HCT116 (cell line): Measurements from ENCODE around the gene ANKRD29. TPM values are rescaled to one million over a fixed set of nuclear protein-coding genes. Genes with fewer than 3 reads are reported as not detected.

Experiments
- ATAC-seq: fragments of 200-7000 bp; cut with Tn5 transposase; 2 replicates; pipeline ENCODE4 v1.9.1; 2020; ENCODE audit warnings: mild to moderate bottlenecking, moderate library complexity
- BruUV-seq: library from RNA; stranded (reverse); fragments of 400-500 nt; replicated peaks from 2 replicates; lab custom pipeline; 2021; lab: Mats Ljungman, UMichigan
- CTCF ChIA-PET: fragments of 300-600 bp; sonication (Branson Sonifier 250); formaldehyde crosslinking; loops from one replicate; lab custom pipeline; 2021; ENCODE audit warnings: antibody characterized with exemption; lab: Charles Lee
- POLR2A ChIA-PET: fragments of 300-600, 350-600 bp; sonication (Branson Sonifier 250); formaldehyde crosslinking; loops from one replicate; lab custom pipeline; 2021; ENCODE audit warnings: antibody characterized with exemption; lab: Charles Lee
- RAD21 ChIA-PET, 2 experiments: fragments of 300-600 bp; sonication (Branson Sonifier 250); formaldehyde crosslinking; loops; one replicate each; lab custom pipeline; 2023; ENCODE audit warnings: low total read pairs in 2 of 2; ENCODE audit not compliant: uncharacterized antibody in 2 of 2, unreplicated experiment in 2 of 2, low non-redundant PET in 1 of 2; lab: Charles Lee
- DNase-seq: peaks from one replicate; pipeline ENCODE4 v3.0.0-alpha.2; 2010; ENCODE audit warnings: low read depth, low spot score
- H2AFZ ChIP-seq: fragments of 200-600 bp; shearing (Covaris generic), sonication (generic); 2 replicates; pipeline ENCODE4 v1.6.1; 2017; ENCODE audit warnings: low read depth, mixed run types, mixed read lengths, antibody characterized with exemption, low read length; ENCODE audit not compliant: poor library complexity, severe bottlenecking
- H3K27ac ChIP-seq: 2 replicates; pipeline ENCODE4 v1.5.1; 2012; ENCODE audit warnings: low read depth, low read length
- H3K27me3 ChIP-seq: fragments of 200-600 bp; sonication (generic); 2 replicates; pipeline ENCODE4 v1.6.1; 2016; ENCODE audit warnings: mixed run types, low read length, mixed read lengths; ENCODE audit not compliant: insufficient read depth
- H3K36me3 ChIP-seq, 2 experiments: fragments of 200-500 bp in 1 of 2; fragments of 200-600 bp in 1 of 2; sonication (Bioruptor generic) in 1 of 2; sonication (generic) in 1 of 2; 2 replicates each; pipeline versions ENCODE4 v1.5.1 to v1.6.1; 2014 to 2016; ENCODE audit warnings: low read length in 2 of 2, inconsistent platforms in 1 of 2, mixed read lengths in 1 of 2, mixed run types in 1 of 2; ENCODE audit not compliant: insufficient read depth in 2 of 2, control insufficient read depth in 1 of 2
- H3K4me1 ChIP-seq, 2 experiments: fragments of 200-600 bp in 1 of 2; sonication (generic) in 1 of 2; 2 replicates each; pipeline versions ENCODE4 v1.5.1 to v1.6.1; 2012 to 2017; ENCODE audit warnings: low read length in 2 of 2, inconsistent platforms in 1 of 2, mild to moderate bottlenecking in 1 of 2, mixed read lengths in 1 of 2, mixed run types in 1 of 2, moderate library complexity in 1 of 2; ENCODE audit not compliant: insufficient read depth in 2 of 2, control insufficient read depth in 1 of 2
- H3K4me2 ChIP-seq: fragments of 200-600 bp; sonication (generic); 2 replicates; pipeline ENCODE4 v1.6.1; 2017; ENCODE audit warnings: mixed run types, low read length, mixed read lengths
- H3K4me3 ChIP-seq, 2 experiments: fragments of 200-600 bp in 1 of 2; sonication (generic) in 1 of 2; replicated peaks in 1 of 2; 2 replicates each; pipeline ENCODE4 v1.5.1; 2011 to 2016; ENCODE audit warnings: low read length in 2 of 2, control low read depth in 1 of 2, low read depth in 1 of 2, mild to moderate bottlenecking in 1 of 2, mixed read lengths in 1 of 2, mixed run types in 1 of 2
- H3K79me2 ChIP-seq: fragments of 200-600 bp; sonication (generic); 2 replicates; pipeline ENCODE4 v1.6.1; 2017; ENCODE audit warnings: mild to moderate bottlenecking, mixed run types, low read length, moderate library complexity, mixed read lengths; ENCODE audit not compliant: insufficient read depth
- H3K9ac ChIP-seq: fragments of 200-600 bp; sonication (generic); 2 replicates; pipeline ENCODE4 v1.6.1; 2016; ENCODE audit warnings: low read length, mixed read lengths
- H3K9me2 ChIP-seq: fragments of 200-600 bp; sonication (generic), shearing (Covaris generic); 2 replicates; pipeline ENCODE4 v1.6.1; 2017; ENCODE audit warnings: mixed run types, mild to moderate bottlenecking, moderate library complexity; ENCODE audit not compliant: insufficient read depth
- H3K9me3 ChIP-seq, 2 experiments: fragments of 200-500 bp in 1 of 2; fragments of 200-600 bp in 1 of 2; sonication (Bioruptor generic) in 1 of 2; sonication (generic) in 1 of 2; 2 replicates each; pipeline ENCODE4 v1.6.1; 2014 to 2017; ENCODE audit warnings: low read length in 2 of 2, mixed read lengths in 2 of 2, inconsistent platforms in 1 of 2, low read depth in 1 of 2, mild to moderate bottlenecking in 1 of 2, mixed run types in 1 of 2, moderate library complexity in 1 of 2; ENCODE audit not compliant: control insufficient read depth in 1 of 2, insufficient read depth in 1 of 2
- H4K20me1 ChIP-seq: fragments of 200-600 bp; sonication (generic), shearing (Covaris generic); 2 replicates; pipeline ENCODE4 v1.6.1; 2017; ENCODE audit warnings: mixed run types, mild to moderate bottlenecking, moderate library complexity; ENCODE audit not compliant: insufficient read depth
- CBX3 ChIP-seq: IDR thresholded peaks from 2 replicates; pipeline ENCODE4 v1.6.1; 2012; ENCODE audit warnings: low read depth
- EZH2 ChIP-seq: fragments of 200-600 bp; sonication (generic); IDR thresholded peaks from 2 replicates; pipeline ENCODE4 v1.6.1; 2017; ENCODE audit warnings: antibody characterized with exemption, mixed run types
- FOSL1 ChIP-seq: IDR thresholded peaks from 2 replicates; pipeline ENCODE4 v1.6.1; 2012; ENCODE audit warnings: low read depth
- JUND ChIP-seq: IDR thresholded peaks from 2 replicates; pipeline ENCODE4 v1.6.1; 2012
- REST ChIP-seq: IDR thresholded peaks from 2 replicates; pipeline ENCODE4 v1.6.1; 2012; ENCODE audit warnings: low read depth
- SP1 ChIP-seq: IDR thresholded peaks from 2 replicates; pipeline ENCODE4 v1.6.1; 2012; ENCODE audit warnings: low read depth
- SRF ChIP-seq: IDR thresholded peaks from 2 replicates; pipeline ENCODE4 v1.6.1; 2012; ENCODE audit warnings: low read depth
- TCF7L2 ChIP-seq: IDR thresholded peaks from 2 replicates; pipeline ENCODE4 v1.7.0; 2011; ENCODE audit warnings: borderline replicate concordance, inconsistent platforms; ENCODE audit not compliant: insufficient read depth, insufficient read length; ENCODE audit errors: extremely low read depth
- YY1 ChIP-seq: IDR thresholded peaks from 2 replicates; pipeline ENCODE4 v1.6.1; 2011; ENCODE audit warnings: low read length, low read depth, moderate library complexity, mild to moderate bottlenecking; ENCODE audit not compliant: insufficient replicate concordance; ENCODE audit errors: extremely low read depth
- ZFX ChIP-seq: fragments of 450-650 bp; IDR thresholded peaks from 2 replicates; pipeline ENCODE4 v1.6.1; 2017
- ZNF274 ChIP-seq: fragments of 200-500 bp; sonication (Bioruptor generic); IDR thresholded peaks from 2 replicates; pipeline ENCODE4 v1.6.1; 2014; ENCODE audit warnings: mild to moderate bottlenecking, low read depth, low read length, inconsistent platforms
- intact Hi-C: fragments of 100-400 bp; cut with micrococcal nuclease; formaldehyde crosslinking; loops from 2 replicates; pipeline ENCODE4 v1.10.0; 2022
- total RNA-seq: library from RNA; stranded (reverse); gene quantifications from one replicate; pipeline ENCODE4 v1.2.1, GENCODE V29; 2021; ENCODE audit not compliant: unreplicated experiment

The ANKRD29 gene
- total RNA-seq, 1 experiment from 2014 or later: 8.8 TPM

GRCh38 chr18:23711426-23711825 lies 48.7 kb upstream of the ANKRD29 start:
- H2AFZ ChIP-seq: no peak overlapping the region
- TF ChIP-seq EZH2: no peak
- TF ChIP-seq JUND: no peak
- TF ChIP-seq YY1: no peak
- no peak for TF ChIP-seq SRF
- TF ChIP-seq FOSL1: no peak
- TF ChIP-seq ZFX: no peak
- no peak for TF ChIP-seq CBX3
- no peak for TF ChIP-seq TCF7L2
- TF ChIP-seq SP1: no peak
- TF ChIP-seq, all 23 proteins: peak for 0
- Histone ChIP-seq H3K36me3 (no peaks in the 10 kb centered on the region), H3K4me3 (no peak overlapping the region), H3K27ac (no peak overlapping the region), H3K4me1 (peaks cover 4 to 17% of the 10 kb centered on the region in 2 experiments), H4K20me1 (no peaks in the 10 kb centered on the region), H3K9ac (no peak overlapping the region), H3K9me2 (no peaks in the 10 kb centered on the region), H3K79me2 (no peaks in the 10 kb centered on the region), H3K4me2 (no peak overlapping the region), H3K9me3 (no peaks in the 10 kb centered on the region), H3K27me3 (no peaks in the 10 kb centered on the region)
- ChIA-PET RAD21 (interaction anchor here in 1 of 2 experiments (1.2 kb wide), 1 partner anchor 8 kb away, joined by 3 read pairs; no protein-coding TSS in a partner anchor), POLR2A (no interaction called here), CTCF (interaction anchor here (1.8 kb wide), 1 partner anchor 9 kb away, joined by 6 read pairs; no protein-coding TSS in a partner anchor)
- no peak for ATAC-seq
- DNase-seq: no peak
- no TSS peak for BruUV-seq
- intact Hi-C loops: loop anchor here (1.0 kb wide), 1 partner anchor 26 kb away; no protein-coding TSS in a partner anchor

- POLR2A ChIA-PET: interaction anchor here (0.7 kb wide), 1 partner anchor 212 kb away, joined by 3 read pairs; no protein-coding TSS in a partner anchor
- no peaks in the 10 kb centered on the region for H3K9me2 ChIP-seq
- H3K79me2 ChIP-seq: no peaks in the 10 kb centered on the region
- H3K4me3 ChIP-seq: no peak overlapping the region
- CTCF ChIA-PET: interaction anchor here (1.2 to 1.8 kb wide), 2 partner anchors 8 to 213 kb away, joined by 5 to 6 read pairs; no protein-coding TSS in a partner anchor
- H3K27ac ChIP-seq: no peak overlapping the region
- no peak overlapping the region; the same call in 1 of the 2 replicates for H3K4me2 ChIP-seq
- no peak for TF ChIP-seq CBX3
- no peak for TF ChIP-seq ZNF274
- no peak for TF ChIP-seq REST
- H3K4me1 ChIP-seq: peaks cover 4 to 15% of the 10 kb centered on the region in 2 experiments
- H3K9me3 ChIP-seq: no peaks in the 10 kb centered on the region
- intact Hi-C loops: loop anchor here (1.0 kb wide), 1 partner anchor 26 kb away; no protein-coding TSS in a partner anchor
- H3K27me3 ChIP-seq: no peaks in the 10 kb centered on the region
- DNase-seq: no peak
- RAD21 ChIA-PET: interaction anchor here in 1 of 2 experiments (0.6 to 1.2 kb wide), 2 partner anchors 8 to 913 kb away, joined by 3 read pairs; no protein-coding TSS in a partner anchor
- ATAC-seq: no peak
- BruUV-seq: no TSS peak
- H3K36me3 ChIP-seq: no peaks in the 10 kb centered on the region
- H2AFZ ChIP-seq: no peak overlapping the region
- no peak overlapping the region for H3K9ac ChIP-seq
- H4K20me1 ChIP-seq: no peaks in the 10 kb centered on the region
Observed at GRCh38 chr18:23710946-23711345, 48.2 kb upstream of the ANKRD29 start.
